Stomach (tissue), 9 donors: ENCODE results near the gene PRR23E. TPM values are rescaled to one million over a fixed set of nuclear protein-coding genes. Genes with fewer than 3 reads are reported as not detected.

Experiments
- DNase-seq, 2 donors: peaks; one replicate each; pipeline versions ENCODE4 v3.0.0 to v3.0.0-alpha.2; 2013 to 2019
- H3K27ac ChIP-seq, 5 donors: fragments of 200-600 bp in 4 of 5; sonication (generic) in 4 of 5; one replicate each; pipeline ENCODE4 v1.5.1; 2013 to 2019; ENCODE audit warnings: mild to moderate bottlenecking in 1 of 5, moderate library complexity in 1 of 5
- H3K27me3 ChIP-seq, 3 donors: fragments of 200-600 bp; sonication (generic); one replicate each; pipeline ENCODE4 v1.5.1; 2017 to 2019; ENCODE audit warnings: mixed run types in 1 of 3
- H3K36me3 ChIP-seq, 4 donors: fragments of 200-600 bp; sonication (generic); 1 replicate in 3 of 4; 2 replicates in 1 of 4; pipeline ENCODE4 v1.5.1; 2016 to 2019
- H3K4me1 ChIP-seq, 4 donors: fragments of 200-600 bp; sonication (generic); one replicate each; pipeline ENCODE4 v1.5.1; 2016 to 2019
- H3K4me3 ChIP-seq, 4 donors: fragments of 200-600 bp; sonication (generic) in 3 of 4; one replicate each; pipeline ENCODE4 v1.5.1; 2016 to 2019; ENCODE audit warnings: mild to moderate bottlenecking in 1 of 4
- H3K9me3 ChIP-seq, 4 donors: fragments of 200-600 bp; sonication (generic); one replicate each; pipeline ENCODE4 v1.5.1; 2016 to 2019
- CTCF ChIP-seq, 7 experiments: fragments of 450-650 bp in 4 of 7; fragments of 200-600 bp in 3 of 7; sonication (generic) in 3 of 7; IDR thresholded peaks; one replicate each; pipeline ENCODE4 v1.5.1; 2016 to 2019; ENCODE audit warnings: antibody characterized with exemption in 7 of 7, control low read depth in 2 of 7, mild to moderate bottlenecking in 1 of 7
- EP300 ChIP-seq: sonication (generic); formaldehyde crosslinking; IDR thresholded peaks from one replicate; pipeline ENCODE4 v1.6.1; 2017; ENCODE audit warnings: antibody characterized with exemption
- POLR2A ChIP-seq, 4 donors: fragments of 450-650 bp; IDR thresholded peaks; one replicate each; pipeline ENCODE4 v1.6.1; 2016; ENCODE audit warnings: antibody characterized with exemption in 4 of 4, control low read depth in 2 of 4, mild to moderate bottlenecking in 1 of 4, moderate library complexity in 1 of 4
- POLR2AphosphoS5 ChIP-seq, 3 donors: sonication (generic); formaldehyde crosslinking; IDR thresholded peaks; one replicate each; pipeline ENCODE4 v1.6.1; 2016; ENCODE audit warnings: antibody characterized with exemption in 3 of 3
- WGBS, 5 donors: extraction: QIAGEN DNeasy Blood & Tissue Kit in 3 of 5; methylation state at CpG; one replicate each; pipeline versions ENCODE4 v1.1.5 to v1.1.7; 2013 to 2018; 5-methylcytosine and 5-hydroxymethylcytosine counted together
- intact Hi-C: fragments of 100-400 bp; cut with DNase I; formaldehyde crosslinking; loops from one replicate; pipeline ENCODE4 v1.15.1; 2023; ENCODE audit warnings: low total_unique reads
- polyA plus RNA-seq, 3 donors: library from polyadenylated mRNA; stranded (reverse); fragments of 200-250 nt; gene quantifications; one replicate each; pipeline ENCODE4 v1.2.3, GENCODE V29; 2013
- total RNA-seq, 5 donors: library from RNA; depleted of rRNA; stranded (reverse); fragments of >200 nt; gene quantifications; one replicate each; pipeline versions ENCODE4 v1.1.0 to v1.2.3, GENCODE V29; 2014 to 2016
- donor health status: healthy with polysubstance abuse.
- donor health status: Bipolar disorder and iron deficiency.
- donor health status: healthy.

Gene PRR23E
- total and polyA plus RNA-seq, 8 donors = not detected

- Histone ChIP-seq H3K4me3 (no peak overlapping the region), H3K27me3 (no peaks in the 10 kb centered on the region), H3K27ac (no peak overlapping the region), H3K4me1 (no peaks in the 10 kb centered on the region), H3K36me3 (no peaks in the 10 kb centered on the region), H3K9me3 (no peaks in the 10 kb centered on the region)
- intact Hi-C loops = no loop called here
- WGBS, 5 donors = 74 to 83% (median 77%) methylated on average over 3 of the region's 3 CpGs
- no peak for DNase-seq
- no peak for TF ChIP-seq POLR2A (IDR thresholded peaks at IDR 0.05)
- no peak for TF ChIP-seq CTCF (IDR thresholded peaks at IDR 0.05)
- TF ChIP-seq POLR2AphosphoS5 (IDR thresholded peaks at IDR 0.05) = no peak
- no peak for TF ChIP-seq EP300
These were observed 7.7 kb upstream of the PRR23E start for GRCh38 chr3:127185268-127185667.

GRCh38 chr3:127185962-127186674 lies 6.8 kb upstream of the PRR23E start:
- DNase-seq = no peak
- Histone ChIP-seq H3K4me1 (no peaks in the 10 kb centered on the region), H3K36me3 (no peaks in the 10 kb centered on the region), H3K27ac (no peak overlapping the region), H3K4me3 (no peak overlapping the region), H3K9me3 (peaks cover 0 to 7% (median 3%) of the 10 kb centered on the region in 4 donors), H3K27me3 (no peaks in the 10 kb centered on the region)
- 82 to 90% (median 86%) methylated on average over 4 of the region's 4 CpGs for WGBS, 5 donors
- intact Hi-C loops = no loop called here
- TF ChIP-seq EP300 (no peak), POLR2A (IDR thresholded peaks at IDR 0.05) (no peak), POLR2AphosphoS5 (IDR thresholded peaks at IDR 0.05) (no peak), CTCF (IDR thresholded peaks at IDR 0.05) (no peak)

GRCh38 chr3:127187316-127187715 lies 5.6 kb upstream of the PRR23E start:
- Histone ChIP-seq H3K4me3 (no peak overlapping the region), H3K36me3 (no peaks in the 10 kb centered on the region), H3K9me3 (peaks cover 0 to 15% (median 7%) of the 10 kb centered on the region in 4 donors), H3K27me3 (no peaks in the 10 kb centered on the region), H3K4me1 (no peaks in the 10 kb centered on the region), H3K27ac (no peak overlapping the region)
- TF ChIP-seq CTCF (IDR thresholded peaks at IDR 0.05) (no peak), POLR2A (IDR thresholded peaks at IDR 0.05) (no peak), EP300 (no peak), POLR2AphosphoS5 (IDR thresholded peaks at IDR 0.05) (no peak)
- no peak for DNase-seq
- intact Hi-C loops = no loop called here
- WGBS, 5 donors = 86 to 100% (median 91%) methylated on average over 1 of the region's 1 CpG

- Histone ChIP-seq H3K4me3 (no peak overlapping the region), H3K27me3 (peaks cover 0 to 21% (median 0%) of the 10 kb centered on the region in 3 donors), H3K9me3 (peaks cover 0 to 15% (median 7%) of the 10 kb centered on the region in 4 donors), H3K36me3 (no peaks in the 10 kb centered on the region), H3K27ac (no peak overlapping the region), H3K4me1 (peaks cover 0 to 4% (median 0%) of the 10 kb centered on the region in 4 donors)
- no peak for DNase-seq
- whole genome bisulfite sequencing, 5 donors = 55 to 60% (median 57%) methylated on average over 10 to 11 of the region's 11 CpGs
- intact Hi-C loops = no loop called here
- TF ChIP-seq CTCF (IDR thresholded peaks at IDR 0.05) = no peak
- no peak for TF ChIP-seq EP300
- TF ChIP-seq POLR2AphosphoS5 (IDR thresholded peaks at IDR 0.05) = no peak
- no peak for TF ChIP-seq POLR2A (IDR thresholded peaks at IDR 0.05)
These were observed 410 bp downstream of the PRR23E start for GRCh38 chr3:127193341-127193740.
